Stimulated activated CD4-positive, alpha-beta T cell treated with anti-CD3 and anti-CD28 coated beads, Interleukin-4, amount 100 ng/mL, for 24 hours (primary cell): Measurements from ENCODE around the gene LDHAL6B.

ENCODE experiments used
- DNase-seq: peaks from one replicate; pipeline ENCODE4 v3.0.0-alpha.2; 2020

The LDHAL6B gene

GRCh38 chr15:59221511-59222505, 15.2 kb downstream of the LDHAL6B start:
- DNase-seq: no peak

- no peak for DNase-seq
These were observed 16.4 kb downstream of the LDHAL6B start for GRCh38 chr15:59222906-59223550.

GRCh38 chr15:59223736-59224135, 17.1 kb downstream of the LDHAL6B start:
- DNase-seq: no peak

- DNase-seq: no peak
These were observed 17.8 kb downstream of the LDHAL6B start for GRCh38 chr15:59224474-59224873.

- no peak for DNase-seq
These were observed 20.4 kb downstream of the LDHAL6B start for GRCh38 chr15:59227021-59227420.

- DNase-seq: no peak
These were observed 22.4 kb downstream of the LDHAL6B start for GRCh38 chr15:59229015-59229414.

- DNase-seq: no peak
These were observed 22.8 kb downstream of the LDHAL6B start for GRCh38 chr15:59229453-59229852.

- DNase-seq: no peak
These were observed 23.9 kb downstream of the LDHAL6B start for GRCh38 chr15:59230531-59231055.

- no peak for DNase-seq
These were observed 25.8 kb downstream of the LDHAL6B start for GRCh38 chr15:59232476-59232875.

- DNase-seq: no peak
These were observed 29.8 kb downstream of the LDHAL6B start for GRCh38 chr15:59236394-59236793.

- DNase-seq: no peak
These were observed 30.6 kb downstream of the LDHAL6B start for GRCh38 chr15:59237119-59237855.

GRCh38 chr15:59237924-59238331, 31.3 kb downstream of the LDHAL6B start:
- no peak for DNase-seq

GRCh38 chr15:59240036-59240435, 33.4 kb downstream of the LDHAL6B start:
- no peak for DNase-seq

GRCh38 chr15:59242649-59243048, 36.0 kb downstream of the LDHAL6B start:
- no peak for DNase-seq

- DNase-seq: no peak
These were observed 37.0 kb downstream of the LDHAL6B start for GRCh38 chr15:59243622-59244021.

- DNase-seq: no peak
These were observed 37.7 kb downstream of the LDHAL6B start for GRCh38 chr15:59244337-59244736.

GRCh38 chr15:59245559-59245958, 38.9 kb downstream of the LDHAL6B start:
- no peak for DNase-seq

- DNase-seq: peak; percentile 58
These were observed 40.7 kb downstream of the LDHAL6B start for GRCh38 chr15:59247364-59247763.

- no peak for DNase-seq
These were observed 43.2 kb downstream of the LDHAL6B start for GRCh38 chr15:59249816-59250215.

- DNase-seq: no peak
These were observed 43.6 kb downstream of the LDHAL6B start for GRCh38 chr15:59250249-59250648.

- no peak for DNase-seq
These were observed 44.6 kb downstream of the LDHAL6B start for GRCh38 chr15:59251001-59251845.

GRCh38 chr15:59252137-59252536, 45.5 kb downstream of the LDHAL6B start:
- no peak for DNase-seq
